Parathyroid adenoma (tissue), 2 donors: Measurements from ENCODE around the gene DPY19L1.
"Not testable (repeated sequence)": the region's sequence is repeated elsewhere in the genome, so short reads cannot be mapped to it uniquely, and the experiment has no call there.

Source experiments
- H2AFZ ChIP-seq: fragments of 300-600 bp; sonication (generic); one replicate; pipeline ENCODE4 v1.7.0; 2017; ENCODE audit warnings: antibody characterized with exemption, mild to moderate bottlenecking
- H3K27ac ChIP-seq: fragments of 300-600 bp; sonication (generic); one replicate; pipeline ENCODE4 v1.7.0; 2017
- H3K27me3 ChIP-seq: fragments of 300-600 bp; sonication (generic); one replicate; pipeline ENCODE4 v1.7.0; 2017; ENCODE audit warnings: low read length; ENCODE audit not compliant: control insufficient read depth, insufficient read depth
- H3K36me3 ChIP-seq: fragments of 300-600 bp; sonication (generic); one replicate; pipeline ENCODE4 v1.7.0; 2017; ENCODE audit warnings: low read length; ENCODE audit not compliant: control insufficient read depth, insufficient read depth
- H3K4me1 ChIP-seq: fragments of 300-600 bp; sonication (generic); one replicate; pipeline ENCODE4 v1.7.0; 2017; ENCODE audit warnings: control low read depth
- H3K4me2 ChIP-seq: fragments of 300-600 bp; sonication (generic); one replicate; pipeline ENCODE4 v1.7.0; 2017; ENCODE audit warnings: low read length
- H3K4me3 ChIP-seq: fragments of 300-600 bp; sonication (generic); one replicate; pipeline ENCODE4 v1.7.0; 2017; ENCODE audit warnings: low read depth, low read length
- H3K79me2 ChIP-seq: fragments of 300-600 bp; sonication (generic); one replicate; pipeline ENCODE4 v1.7.0; 2017; ENCODE audit warnings: control low read depth
- H3K9ac ChIP-seq: fragments of 300-600 bp; sonication (generic); one replicate; pipeline ENCODE4 v1.7.0; 2017; ENCODE audit warnings: mild to moderate bottlenecking
- H3K9me3 ChIP-seq: fragments of 300-600 bp; sonication (generic); one replicate; pipeline ENCODE4 v1.7.0; 2017; ENCODE audit warnings: low read length; ENCODE audit not compliant: control insufficient read depth
- TF ChIP-seq, protein P1 (sequence below): fragments of 300-600 bp; sonication (generic); IDR thresholded peaks from one replicate; pipeline ENCODE4 v1.7.0; 2017; ENCODE audit warnings: antibody characterized with exemption, mild to moderate bottlenecking
- donor health status: primary hyperparathyroidism.

The DPY19L1 gene

DNA sequence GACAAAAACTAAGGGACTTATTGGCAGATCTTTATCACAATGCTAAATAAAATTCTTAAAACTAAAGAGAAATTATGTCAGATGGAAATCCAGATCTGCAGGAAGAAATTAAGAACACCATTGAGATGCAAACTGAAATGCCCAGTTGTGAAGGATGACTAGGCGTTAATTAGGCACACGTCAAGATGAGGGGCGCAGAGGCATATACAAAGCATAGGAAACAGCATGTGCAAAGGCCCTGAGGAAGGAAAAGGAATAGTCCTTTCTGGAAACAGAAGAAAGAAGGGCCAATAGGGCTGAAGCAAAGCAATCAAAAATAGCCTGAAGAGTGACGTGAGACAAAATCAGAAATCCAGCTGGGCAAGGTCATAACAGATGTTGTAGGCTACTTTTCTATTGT, 53.1 kb downstream of the DPY19L1 start:
- H3K79me2 ChIP-seq, H3K4me2 ChIP-seq, H2AFZ ChIP-seq, H3K4me3 ChIP-seq, H3K27ac ChIP-seq, H3K27me3 ChIP-seq, H3K9ac ChIP-seq, H3K4me1 ChIP-seq, H3K9me3 ChIP-seq, H3K36me3 ChIP-seq: not testable (repeated sequence)

DNA sequence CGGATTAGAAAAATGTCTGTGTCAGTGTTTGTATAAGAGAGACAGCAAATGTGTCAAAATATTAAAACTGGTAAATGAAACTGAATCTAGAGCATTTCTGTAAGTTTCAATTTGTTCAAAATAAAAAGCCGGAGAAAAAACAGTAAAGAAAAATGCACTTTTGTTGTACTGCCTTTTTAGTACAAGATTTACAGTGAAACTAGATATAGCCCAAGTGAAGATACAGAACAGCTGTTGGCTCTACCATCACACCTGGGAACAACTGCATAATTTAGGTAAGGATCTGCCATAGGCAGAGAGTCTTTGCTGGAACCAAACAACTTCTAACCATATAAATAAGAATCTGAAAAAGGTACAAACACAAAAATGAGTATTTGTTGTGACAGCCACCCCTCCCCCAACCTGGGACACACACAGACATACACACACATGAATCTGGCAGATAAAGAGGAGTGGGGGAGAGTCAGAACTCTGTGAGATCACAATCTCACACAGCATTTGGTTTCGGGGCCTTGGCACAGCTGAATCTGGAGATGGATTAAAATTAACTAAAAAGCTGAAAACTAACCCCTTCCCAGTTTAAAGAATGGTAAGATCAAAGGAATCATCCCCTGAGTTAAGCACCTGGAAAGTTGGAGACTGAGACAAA, 54.8 kb downstream of the DPY19L1 start:
- Histone ChIP-seq H3K4me1 (no peaks in the 10 kb centered on the region), H2AFZ (no peak overlapping the region), H3K4me3 (no peak overlapping the region), H3K9me3 (no peaks in the 10 kb centered on the region), H3K4me2 (no peak overlapping the region), H3K27ac (no peak overlapping the region), H3K9ac (no peak overlapping the region), H3K36me3 (no peaks in the 10 kb centered on the region), H3K79me2 (no peaks in the 10 kb centered on the region), H3K27me3 (no peaks in the 10 kb centered on the region)
- TF ChIP-seq, protein P1, sequence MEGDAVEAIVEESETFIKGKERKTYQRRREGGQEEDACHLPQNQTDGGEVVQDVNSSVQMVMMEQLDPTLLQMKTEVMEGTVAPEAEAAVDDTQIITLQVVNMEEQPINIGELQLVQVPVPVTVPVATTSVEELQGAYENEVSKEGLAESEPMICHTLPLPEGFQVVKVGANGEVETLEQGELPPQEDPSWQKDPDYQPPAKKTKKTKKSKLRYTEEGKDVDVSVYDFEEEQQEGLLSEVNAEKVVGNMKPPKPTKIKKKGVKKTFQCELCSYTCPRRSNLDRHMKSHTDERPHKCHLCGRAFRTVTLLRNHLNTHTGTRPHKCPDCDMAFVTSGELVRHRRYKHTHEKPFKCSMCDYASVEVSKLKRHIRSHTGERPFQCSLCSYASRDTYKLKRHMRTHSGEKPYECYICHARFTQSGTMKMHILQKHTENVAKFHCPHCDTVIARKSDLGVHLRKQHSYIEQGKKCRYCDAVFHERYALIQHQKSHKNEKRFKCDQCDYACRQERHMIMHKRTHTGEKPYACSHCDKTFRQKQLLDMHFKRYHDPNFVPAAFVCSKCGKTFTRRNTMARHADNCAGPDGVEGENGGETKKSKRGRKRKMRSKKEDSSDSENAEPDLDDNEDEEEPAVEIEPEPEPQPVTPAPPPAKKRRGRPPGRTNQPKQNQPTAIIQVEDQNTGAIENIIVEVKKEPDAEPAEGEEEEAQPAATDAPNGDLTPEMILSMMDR = no peak

DNA sequence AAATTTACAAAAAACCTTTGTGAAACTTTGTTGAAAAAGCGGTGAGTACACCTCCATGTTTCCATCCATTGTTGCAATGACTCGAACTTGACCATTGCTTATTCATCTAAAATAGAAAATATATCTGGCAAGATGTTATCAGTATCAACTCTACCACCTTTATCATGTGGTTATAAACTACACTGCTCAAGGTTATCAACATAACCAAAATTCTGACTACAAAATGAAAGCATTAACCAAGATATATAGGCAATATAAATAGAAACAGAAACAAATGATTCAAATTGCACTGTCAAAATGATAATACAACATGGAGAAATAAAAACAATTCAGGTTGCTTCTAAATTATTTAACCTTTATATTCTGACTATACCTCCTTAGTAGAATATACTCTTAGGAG, 58.2 kb downstream of the DPY19L1 start:
- not testable (repeated sequence) for H3K4me1 ChIP-seq, H3K79me2 ChIP-seq, H3K9me3 ChIP-seq, H3K27ac ChIP-seq, H3K27me3 ChIP-seq, H3K4me2 ChIP-seq, H3K4me3 ChIP-seq, H3K9ac ChIP-seq, H2AFZ ChIP-seq, H3K36me3 ChIP-seq

DNA sequence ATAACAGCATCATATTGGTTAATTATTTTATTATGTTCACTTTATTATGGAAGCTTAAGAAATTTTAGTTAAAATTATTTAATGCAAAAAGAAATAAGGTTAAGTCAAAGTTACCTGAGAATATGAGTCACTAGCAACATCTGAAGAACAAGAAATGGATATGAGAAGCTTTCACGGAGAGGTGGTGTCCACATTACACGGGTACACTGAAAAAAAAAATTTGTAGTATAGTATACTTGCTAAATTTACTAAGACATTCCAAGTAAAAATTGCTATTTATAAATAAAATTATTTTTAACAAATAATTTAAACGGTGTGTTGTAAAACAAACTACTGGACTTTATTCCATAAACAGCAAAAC, 63.9 kb downstream of the DPY19L1 start:
- Histone ChIP-seq H3K9ac (no peak overlapping the region), H2AFZ (no peak overlapping the region), H3K27ac (no peak overlapping the region), H3K36me3 (no peaks in the 10 kb centered on the region), H3K79me2 (no peaks in the 10 kb centered on the region), H3K4me3 (no peak overlapping the region), H3K9me3 (no peaks in the 10 kb centered on the region), H3K27me3 (no peaks in the 10 kb centered on the region), H3K4me1 (no peaks in the 10 kb centered on the region), H3K4me2 (no peak overlapping the region)
- TF ChIP-seq, protein P1 = no peak

DNA sequence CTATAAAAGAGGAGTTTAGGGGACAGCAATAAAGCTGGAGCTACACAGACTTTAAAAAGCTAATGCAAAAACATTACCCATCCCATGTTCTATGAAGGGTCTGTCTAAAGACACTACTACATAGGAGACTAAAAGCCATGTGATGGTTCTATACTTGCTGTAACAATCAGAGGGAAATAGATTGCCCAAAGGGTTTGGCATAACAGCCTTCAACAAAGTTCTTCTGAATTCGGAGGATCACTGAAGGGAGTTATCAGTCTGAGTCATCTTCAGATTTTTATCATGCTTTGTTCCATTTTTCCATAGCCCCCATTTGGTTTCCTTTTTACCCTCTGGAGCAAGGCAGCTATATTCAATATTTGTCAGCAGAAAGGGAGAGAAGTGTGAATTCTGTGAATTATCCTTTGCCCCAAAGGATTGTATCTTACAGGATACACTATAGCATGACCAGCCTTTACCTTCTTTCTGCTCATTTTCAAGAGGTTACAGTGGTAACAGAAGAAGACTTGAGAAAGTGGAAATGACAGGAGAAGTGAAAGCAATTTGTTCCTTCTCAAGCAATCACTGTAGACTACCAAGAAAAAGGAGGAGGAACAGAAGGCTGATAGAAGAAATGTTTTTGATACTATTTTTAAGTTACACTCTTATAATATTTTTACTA, 64.4 kb downstream of the DPY19L1 start:
- H2AFZ ChIP-seq, H3K79me2 ChIP-seq, H3K36me3 ChIP-seq, H3K9ac ChIP-seq, H3K27me3 ChIP-seq, H3K4me2 ChIP-seq, H3K27ac ChIP-seq, H3K4me3 ChIP-seq, H3K9me3 ChIP-seq, H3K4me1 ChIP-seq: not testable (repeated sequence)

DNA sequence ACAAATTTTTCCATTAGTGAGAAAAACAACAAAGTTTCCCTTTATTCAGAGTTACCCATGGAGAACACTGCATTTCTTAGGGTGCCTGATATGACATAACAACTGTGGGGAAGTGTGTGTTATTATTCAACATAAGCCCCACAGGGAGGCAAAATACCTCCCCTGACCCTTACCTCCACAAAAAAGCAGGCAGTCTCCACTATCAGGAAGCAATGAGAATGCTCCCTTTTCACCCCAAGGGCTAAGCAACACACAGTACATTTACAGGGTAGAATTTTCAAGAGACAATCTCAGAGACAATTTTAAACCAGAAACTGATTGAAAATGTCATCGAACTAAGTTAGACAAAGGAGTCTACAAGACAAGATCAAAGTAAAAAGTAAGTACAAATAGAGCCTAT, 69.5 kb downstream of the DPY19L1 start:
- H3K36me3 ChIP-seq, H3K27ac ChIP-seq, H3K4me3 ChIP-seq, H2AFZ ChIP-seq, H3K4me1 ChIP-seq, H3K9ac ChIP-seq, H3K27me3 ChIP-seq, H3K4me2 ChIP-seq, H3K9me3 ChIP-seq, H3K79me2 ChIP-seq: not testable (repeated sequence)

DNA sequence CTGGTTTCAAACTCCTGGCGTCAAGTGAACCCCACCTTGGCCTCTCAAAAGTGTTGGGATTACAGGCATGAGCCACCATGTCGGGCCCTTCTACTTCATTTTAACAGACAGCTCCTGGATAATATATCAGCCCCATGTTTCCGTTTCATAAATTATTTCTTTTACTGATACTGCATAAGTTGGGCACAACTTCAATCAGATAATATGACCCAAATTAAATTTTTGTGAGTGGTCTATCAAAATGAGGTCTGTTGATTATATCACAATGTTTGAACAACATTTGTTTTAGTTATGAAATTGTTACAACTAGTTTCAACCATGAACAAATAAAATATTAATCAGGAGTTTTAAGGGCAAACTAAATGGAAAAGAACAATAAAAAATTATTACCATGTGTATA, 70.8 kb downstream of the DPY19L1 start:
- H3K36me3 ChIP-seq = not testable (repeated sequence)

More for the DNA sequence above, 70.8 kb downstream of the DPY19L1 start:
- H2AFZ ChIP-seq, H3K4me1 ChIP-seq, H3K9me3 ChIP-seq, H3K27me3 ChIP-seq, H3K79me2 ChIP-seq, H3K4me3 ChIP-seq, H3K4me2 ChIP-seq, H3K9ac ChIP-seq, H3K27ac ChIP-seq: not testable (repeated sequence)
